ENCODE data around the gene SNX15.

- TF ChIP-seq POLR2AphosphoS5 (IDR thresholded peaks at IDR 0.05), result no peak
- no peak for TF ChIP-seq CTCF (IDR thresholded peaks at IDR 0.05)
- no peak for TF ChIP-seq POLR2A (IDR thresholded peaks at IDR 0.05)
Observed at GRCh38 chr11:65055538-65055937, 28.3 kb downstream of the SNX15 start.

All from prostate gland (tissue), 2 donors.